K562 (cell line): Measurements from ENCODE around the gene BCL7C. TPM values are rescaled to one million over a fixed set of nuclear protein-coding genes. Genes with fewer than 3 reads are reported as not detected.

Experiments used
- CTBP1 ChIP-seq: fragments of 450-650 bp; IDR thresholded peaks from 2 replicates; pipeline ENCODE4 v1.6.1; 2016; ENCODE audit warnings: borderline replicate concordance
- GATAD2A ChIP-seq: fragments of 450-650 bp; IDR thresholded peaks from 2 replicates; pipeline ENCODE4 v1.6.1; 2017
- SIN3A ChIP-seq, 2 experiments: fragments of 150-350 bp in 1 of 2; IDR thresholded peaks; 2 replicates each; pipeline ENCODE4 v1.6.1; 2011 to 2016; ENCODE audit warnings: borderline replicate concordance in 2 of 2, low read depth in 2 of 2, low read length in 2 of 2, mild to moderate bottlenecking in 2 of 2, moderate library complexity in 2 of 2; ENCODE audit not compliant: control insufficient read depth in 1 of 2
- STAG1 ChIP-seq: sonication (generic); formaldehyde crosslinking; IDR thresholded peaks from 2 replicates; pipeline ENCODE4 v1.5.0; 2020; ENCODE audit warnings: missing genetic modification reagents, borderline replicate concordance
- TBP ChIP-seq: optimal IDR thresholded peaks from 2 replicates; pipeline ENCODE3; 2011; ENCODE audit warnings: low read depth, low read length, improper control_type of control experiment
- THRB ChIP-seq: fragments of 450-650 bp; formaldehyde crosslinking; conservative IDR thresholded peaks from 2 replicates; pipeline ENCODE4 v1.4.0; 2022; ENCODE audit warnings: mild to moderate bottlenecking, missing genetic modification characterization
- ZBTB1 ChIP-seq: sonication (generic); formaldehyde crosslinking; IDR thresholded peaks from 2 replicates; pipeline ENCODE4 v1.8.1; 2023; ENCODE audit warnings: missing genetic modification reagents, low read depth, mild to moderate bottlenecking, borderline replicate concordance
- ZNF41 ChIP-seq: fragments of 250-450 bp; sonication (Bioruptor Pico); conservative IDR thresholded peaks from 2 replicates; pipeline ENCODE4 v1.4.0; 2020; ENCODE audit warnings: mild to moderate bottlenecking
- polyA plus RNA-seq, 8 experiments: library from polyadenylated mRNA; depleted of rRNA in 4 of 8; stranded (reverse) in 5 of 8; unstranded in 3 of 8; fragments of >200 nt; fragmentation: Nextera tagmentation in 2 of 8; fragmentation: Illumina TruSeq in 1 of 8; extraction: Ambion mirVana in 2 of 8; extraction: Trizol in 1 of 8; gene quantifications; 2 replicates each; pipeline versions ENCODE4 v1.2.1 to v1.2.3, GENCODE V29; 2011 to 2014; ENCODE audit warnings: inconsistent platforms in 1 of 8, missing spikeins in 1 of 8
- total RNA-seq, 7 experiments: library from RNA; depleted of rRNA in 6 of 7; stranded (reverse); fragments of >200 nt in 6 of 7; fragmentation: Illumina TruSeq in 2 of 7; extraction: Trizol in 2 of 7; gene quantifications; 2 replicates each; pipeline versions ENCODE4 v1.2.1 to v1.2.3, GENCODE V29; 2011 to 2021; ENCODE audit warnings: low replicate concordance in 1 of 7
- TF ChIP-seq, protein P1 (sequence below): fragments of 450-650 bp; conservative IDR thresholded peaks from 2 replicates; pipeline ENCODE4 v1.6.1; 2016; ENCODE audit warnings: missing genetic modification characterization, low read depth, mild to moderate bottlenecking, control low read depth, missing compliant biosample characterization
- TF ChIP-seq, protein P2 (sequence below), 3 experiments: fragments of 200-800 bp in 1 of 3; sonication (Bioruptor generic) in 1 of 3; sonication (generic) in 1 of 3; formaldehyde crosslinking in 1 of 3; IDR thresholded peaks; 2 replicates each; pipeline versions ENCODE4 v1.6.1 to v1.8.0; 2016 to 2022; ENCODE audit warnings: mild to moderate bottlenecking in 2 of 3, missing compliant biosample characterization in 2 of 3, missing genetic modification characterization in 2 of 3, missing genetic modification reagents in 1 of 3
- TF ChIP-seq, protein P3 (sequence below), 2 experiments: fragments of 450-650 bp; IDR thresholded peaks; 2 replicates each; pipeline ENCODE4 v1.6.1; 2018; ENCODE audit warnings: mild to moderate bottlenecking in 2 of 2, low read depth in 1 of 2; ENCODE audit not compliant: partially characterized antibody in 2 of 2
- TF ChIP-seq, protein P4 (sequence below): sonication (generic); formaldehyde crosslinking; IDR thresholded peaks from 2 replicates; pipeline ENCODE4 v1.8.1; 2023; ENCODE audit warnings: mild to moderate bottlenecking, missing genetic modification reagents

Gene BCL7C
- total and polyA plus RNA-seq, 9 of the 15 experiments (the other 6 are each of a cell fraction or from before 2014, with no cell fraction given) = 1.7 to 85.8 (median 19.6) TPM

DNA sequence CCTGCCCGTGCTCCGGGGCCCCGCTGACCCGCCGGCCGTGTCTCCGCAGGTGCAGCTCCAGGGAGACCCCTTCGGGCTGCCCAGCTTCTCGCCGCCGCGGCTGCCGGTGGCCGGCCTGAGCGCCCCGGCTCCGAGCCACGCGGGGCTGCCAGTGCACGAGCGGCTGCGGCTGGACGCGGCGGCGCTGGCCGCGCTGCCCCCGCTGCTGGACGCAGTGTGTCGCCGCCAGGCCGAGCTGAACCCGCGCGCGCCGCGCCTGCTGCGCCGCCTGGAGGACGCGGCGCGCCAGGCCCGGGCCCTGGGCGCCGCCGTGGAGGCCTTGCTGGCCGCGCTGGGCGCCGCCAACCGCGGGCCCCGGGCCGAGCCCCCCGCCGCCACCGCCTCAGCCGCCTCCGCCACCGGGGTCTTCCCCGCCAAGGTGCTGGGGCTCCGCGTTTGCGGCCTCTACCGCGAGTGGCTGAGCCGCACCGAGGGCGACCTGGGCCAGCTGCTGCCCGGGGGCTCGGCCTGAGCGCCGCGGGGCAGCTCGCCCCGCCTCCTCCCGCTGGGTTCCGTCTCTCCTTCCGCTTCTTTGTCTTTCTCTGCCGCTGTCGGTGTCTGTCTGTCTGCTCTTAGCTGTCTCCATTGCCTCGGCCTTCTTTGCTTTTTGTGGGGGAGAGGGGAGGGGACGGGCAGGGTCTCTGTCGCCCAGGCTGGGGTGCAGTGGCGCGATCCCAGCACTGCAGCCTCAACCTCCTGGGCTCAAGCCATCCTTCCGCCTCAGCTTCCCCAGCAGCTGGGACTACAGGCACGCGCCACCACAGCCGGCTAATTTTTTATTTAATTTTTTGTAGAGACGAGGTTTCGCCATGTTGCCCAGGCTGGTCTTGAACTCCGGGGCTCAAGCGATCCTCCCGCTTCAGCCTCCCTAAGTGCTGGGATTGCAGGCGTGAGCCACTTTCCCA, 8.4 kb upstream of the BCL7C start (continued):
- TF ChIP-seq THRB = no peak
- TF ChIP-seq TBP = peak; percentile 38
- TF ChIP-seq, protein P1, sequence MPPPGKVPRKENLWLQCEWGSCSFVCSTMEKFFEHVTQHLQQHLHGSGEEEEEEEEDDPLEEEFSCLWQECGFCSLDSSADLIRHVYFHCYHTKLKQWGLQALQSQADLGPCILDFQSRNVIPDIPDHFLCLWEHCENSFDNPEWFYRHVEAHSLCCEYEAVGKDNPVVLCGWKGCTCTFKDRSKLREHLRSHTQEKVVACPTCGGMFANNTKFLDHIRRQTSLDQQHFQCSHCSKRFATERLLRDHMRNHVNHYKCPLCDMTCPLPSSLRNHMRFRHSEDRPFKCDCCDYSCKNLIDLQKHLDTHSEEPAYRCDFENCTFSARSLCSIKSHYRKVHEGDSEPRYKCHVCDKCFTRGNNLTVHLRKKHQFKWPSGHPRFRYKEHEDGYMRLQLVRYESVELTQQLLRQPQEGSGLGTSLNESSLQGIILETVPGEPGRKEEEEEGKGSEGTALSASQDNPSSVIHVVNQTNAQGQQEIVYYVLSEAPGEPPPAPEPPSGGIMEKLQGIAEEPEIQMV (tag) = no peak
- TF ChIP-seq, protein P2, sequence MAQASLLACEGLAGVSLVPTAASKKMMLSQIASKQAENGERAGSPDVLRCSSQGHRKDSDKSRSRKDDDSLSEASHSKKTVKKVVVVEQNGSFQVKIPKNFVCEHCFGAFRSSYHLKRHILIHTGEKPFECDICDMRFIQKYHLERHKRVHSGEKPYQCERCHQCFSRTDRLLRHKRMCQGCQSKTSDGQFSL (CRISPR knock-in tag; IDR thresholded peaks at IDR 0.05) = no peak
- TF ChIP-seq, protein P2 (tag; IDR thresholded peaks at IDR 0.05) = no peak
- TF ChIP-seq STAG1 = peak; percentile 8; the same call in 1 of the 2 replicates
- TF ChIP-seq, protein P3, sequence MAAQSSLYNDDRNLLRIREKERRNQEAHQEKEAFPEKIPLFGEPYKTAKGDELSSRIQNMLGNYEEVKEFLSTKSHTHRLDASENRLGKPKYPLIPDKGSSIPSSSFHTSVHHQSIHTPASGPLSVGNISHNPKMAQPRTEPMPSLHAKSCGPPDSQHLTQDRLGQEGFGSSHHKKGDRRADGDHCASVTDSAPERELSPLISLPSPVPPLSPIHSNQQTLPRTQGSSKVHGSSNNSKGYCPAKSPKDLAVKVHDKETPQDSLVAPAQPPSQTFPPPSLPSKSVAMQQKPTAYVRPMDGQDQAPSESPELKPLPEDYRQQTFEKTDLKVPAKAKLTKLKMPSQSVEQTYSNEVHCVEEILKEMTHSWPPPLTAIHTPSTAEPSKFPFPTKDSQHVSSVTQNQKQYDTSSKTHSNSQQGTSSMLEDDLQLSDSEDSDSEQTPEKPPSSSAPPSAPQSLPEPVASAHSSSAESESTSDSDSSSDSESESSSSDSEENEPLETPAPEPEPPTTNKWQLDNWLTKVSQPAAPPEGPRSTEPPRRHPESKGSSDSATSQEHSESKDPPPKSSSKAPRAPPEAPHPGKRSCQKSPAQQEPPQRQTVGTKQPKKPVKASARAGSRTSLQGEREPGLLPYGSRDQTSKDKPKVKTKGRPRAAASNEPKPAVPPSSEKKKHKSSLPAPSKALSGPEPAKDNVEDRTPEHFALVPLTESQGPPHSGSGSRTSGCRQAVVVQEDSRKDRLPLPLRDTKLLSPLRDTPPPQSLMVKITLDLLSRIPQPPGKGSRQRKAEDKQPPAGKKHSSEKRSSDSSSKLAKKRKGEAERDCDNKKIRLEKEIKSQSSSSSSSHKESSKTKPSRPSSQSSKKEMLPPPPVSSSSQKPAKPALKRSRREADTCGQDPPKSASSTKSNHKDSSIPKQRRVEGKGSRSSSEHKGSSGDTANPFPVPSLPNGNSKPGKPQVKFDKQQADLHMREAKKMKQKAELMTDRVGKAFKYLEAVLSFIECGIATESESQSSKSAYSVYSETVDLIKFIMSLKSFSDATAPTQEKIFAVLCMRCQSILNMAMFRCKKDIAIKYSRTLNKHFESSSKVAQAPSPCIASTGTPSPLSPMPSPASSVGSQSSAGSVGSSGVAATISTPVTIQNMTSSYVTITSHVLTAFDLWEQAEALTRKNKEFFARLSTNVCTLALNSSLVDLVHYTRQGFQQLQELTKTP (IDR thresholded peaks at IDR 0.05; ENCODE audit: low read depth in 1 of 2, partially characterized antibody in 2 of 2) = no peak
- peak; percentile 41 to 77; a peak in 2 of 4 replicates for TF ChIP-seq SIN3A (IDR thresholded peaks at IDR 0.05; ENCODE audit: borderline replicate concordance in 2 of 2, control insufficient read depth in 1 of 2, low read depth in 2 of 2, low read length in 2 of 2)
- peak; percentile 58; the same call in 1 of the 2 replicates for TF ChIP-seq CTBP1
- TF ChIP-seq, protein P4, sequence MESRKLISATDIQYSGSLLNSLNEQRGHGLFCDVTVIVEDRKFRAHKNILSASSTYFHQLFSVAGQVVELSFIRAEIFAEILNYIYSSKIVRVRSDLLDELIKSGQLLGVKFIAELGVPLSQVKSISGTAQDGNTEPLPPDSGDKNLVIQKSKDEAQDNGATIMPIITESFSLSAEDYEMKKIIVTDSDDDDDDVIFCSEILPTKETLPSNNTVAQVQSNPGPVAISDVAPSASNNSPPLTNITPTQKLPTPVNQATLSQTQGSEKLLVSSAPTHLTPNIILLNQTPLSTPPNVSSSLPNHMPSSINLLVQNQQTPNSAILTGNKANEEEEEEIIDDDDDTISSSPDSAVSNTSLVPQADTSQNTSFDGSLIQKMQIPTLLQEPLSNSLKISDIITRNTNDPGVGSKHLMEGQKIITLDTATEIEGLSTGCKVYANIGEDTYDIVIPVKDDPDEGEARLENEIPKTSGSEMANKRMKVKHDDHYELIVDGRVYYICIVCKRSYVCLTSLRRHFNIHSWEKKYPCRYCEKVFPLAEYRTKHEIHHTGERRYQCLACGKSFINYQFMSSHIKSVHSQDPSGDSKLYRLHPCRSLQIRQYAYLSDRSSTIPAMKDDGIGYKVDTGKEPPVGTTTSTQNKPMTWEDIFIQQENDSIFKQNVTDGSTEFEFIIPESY (CRISPR knock-in tag) = no peak
- TF ChIP-seq ZNF41 (CRISPR knock-in tag) = no peak
- no peak for TF ChIP-seq GATAD2A
- TF ChIP-seq ZBTB1 (CRISPR knock-in tag) = peak; percentile 63; the same call in 1 of the 2 replicates
